ENCODE results near the gene FBN2. TPM values are rescaled to one million over a fixed set of nuclear protein-coding genes. Genes with fewer than 3 reads are reported as not detected.

The FBN2 gene
- total RNA-seq, 2 experiments from 2014 or later: not detected

- ATAC-seq: no peak
- no peaks in the 10 kb centered on the region for H3K4me1 Mint-ChIP-seq
- no peak for DNase-seq
- H3K27me3 Mint-ChIP-seq: peaks cover 6% of the 10 kb centered on the region
- POLR2A ChIA-PET: no interaction called here
- CTCF ChIA-PET: no interaction called here
- no peak overlapping the region for H3K27ac Mint-ChIP-seq
- H3K9me3 Mint-ChIP-seq (ENCODE audit: low read depth): no peaks in the 10 kb centered on the region
- intact Hi-C loops (cut with DNase I, micrococcal nuclease): no loop called here
- H3K4me3 Mint-ChIP-seq: no peak overlapping the region
- no peaks in the 10 kb centered on the region for H3K36me3 Mint-ChIP-seq (ENCODE audit: low read depth)
Observed at GRCh38 chr5:128276537-128277216, 261.4 kb downstream of the FBN2 start.

GRCh38 chr5:128274441-128274840 lies 263.6 kb downstream of the FBN2 start:
- H3K27me3 Mint-ChIP-seq: peaks cover 9% of the 10 kb centered on the region
- ChIA-PET POLR2A (no interaction called here), CTCF (no interaction called here)
- H3K27ac Mint-ChIP-seq: no peak overlapping the region
- H3K4me3 Mint-ChIP-seq: no peak overlapping the region
- no peaks in the 10 kb centered on the region for H3K36me3 Mint-ChIP-seq (ENCODE audit: low read depth)
- no peaks in the 10 kb centered on the region for H3K4me1 Mint-ChIP-seq
- DNase-seq (no peak), ATAC-seq (no peak)
- H3K9me3 Mint-ChIP-seq (ENCODE audit: low read depth): no peaks in the 10 kb centered on the region
- intact Hi-C loops (cut with DNase I, micrococcal nuclease): no loop called here

GRCh38 chr5:128273736-128274135 lies 264.3 kb downstream of the FBN2 start:
- POLR2A ChIA-PET: no interaction called here
- ATAC-seq (no peak), DNase-seq (no peak)
- Mint-ChIP-seq H3K27me3 (peaks cover 9% of the 10 kb centered on the region), H3K4me3 (no peak overlapping the region), H3K36me3 (ENCODE audit: low read depth) (no peaks in the 10 kb centered on the region), H3K27ac (no peak overlapping the region), H3K4me1 (no peaks in the 10 kb centered on the region), H3K9me3 (ENCODE audit: low read depth) (no peaks in the 10 kb centered on the region)
- CTCF ChIA-PET: no interaction called here
- intact Hi-C loops (cut with DNase I, micrococcal nuclease): no loop called here

GRCh38 chr5:128271859-128272464 lies 266.1 kb downstream of the FBN2 start:
- H3K27ac Mint-ChIP-seq: no peak overlapping the region
- H3K4me3 Mint-ChIP-seq: no peak overlapping the region
- H3K27me3 Mint-ChIP-seq: peaks cover 16% of the 10 kb centered on the region
- no peaks in the 10 kb centered on the region for H3K36me3 Mint-ChIP-seq (ENCODE audit: low read depth)
- no peak for DNase-seq
- intact Hi-C loops (cut with DNase I, micrococcal nuclease): no loop called here
- peaks cover 2% of the 10 kb centered on the region for H3K9me3 Mint-ChIP-seq (ENCODE audit: low read depth)
- ATAC-seq: no peak
- ChIA-PET POLR2A (no interaction called here), CTCF (no interaction called here)
- no peaks in the 10 kb centered on the region for H3K4me1 Mint-ChIP-seq

GRCh38 chr5:128271071-128271470 lies 267.0 kb downstream of the FBN2 start:
- peaks cover 13% of the 10 kb centered on the region for H3K27me3 Mint-ChIP-seq
- intact Hi-C loops (cut with DNase I, micrococcal nuclease): no loop called here
- H3K36me3 Mint-ChIP-seq (ENCODE audit: low read depth): no peaks in the 10 kb centered on the region
- H3K27ac Mint-ChIP-seq: no peak overlapping the region
- no peaks in the 10 kb centered on the region for H3K4me1 Mint-ChIP-seq
- CTCF ChIA-PET: interaction anchor here (1.7 kb wide), 1 partner anchor 14 kb away, joined by 3 read pairs; no protein-coding TSS in a partner anchor
- no peak for ATAC-seq
- H3K9me3 Mint-ChIP-seq (ENCODE audit: low read depth): peaks cover 2% of the 10 kb centered on the region
- no peak overlapping the region for H3K4me3 Mint-ChIP-seq
- POLR2A ChIA-PET: no interaction called here
- no peak for DNase-seq

GRCh38 chr5:128264564-128265360 lies 273.3 kb downstream of the FBN2 start:
- CTCF ChIA-PET: no interaction called here
- no peak overlapping the region for H3K4me3 Mint-ChIP-seq
- no peak for DNase-seq
- POLR2A ChIA-PET: no interaction called here
- no peaks in the 10 kb centered on the region for H3K36me3 Mint-ChIP-seq (ENCODE audit: low read depth)
- intact Hi-C loops (cut with DNase I, micrococcal nuclease): no loop called here
- peaks cover 16% of the 10 kb centered on the region for H3K27me3 Mint-ChIP-seq
- H3K4me1 Mint-ChIP-seq: no peaks in the 10 kb centered on the region
- no peak overlapping the region for H3K27ac Mint-ChIP-seq
- ATAC-seq: no peak
- H3K9me3 Mint-ChIP-seq (ENCODE audit: low read depth): peaks cover 2% of the 10 kb centered on the region

- intact Hi-C loops (cut with DNase I, micrococcal nuclease): no loop called here
- H3K27me3 Mint-ChIP-seq: peaks cover 16% of the 10 kb centered on the region
- DNase-seq: no peak
- H3K27ac Mint-ChIP-seq: no peak overlapping the region
- H3K4me3 Mint-ChIP-seq: no peak overlapping the region
- H3K9me3 Mint-ChIP-seq (ENCODE audit: low read depth): peaks cover 2% of the 10 kb centered on the region
- no peak for ATAC-seq
- no peaks in the 10 kb centered on the region for H3K36me3 Mint-ChIP-seq (ENCODE audit: low read depth)
- CTCF ChIA-PET: no interaction called here
- POLR2A ChIA-PET: no interaction called here
- no peaks in the 10 kb centered on the region for H3K4me1 Mint-ChIP-seq
Observed at GRCh38 chr5:128263357-128263756, 274.7 kb downstream of the FBN2 start.

- Mint-ChIP-seq H3K4me3 (no peak overlapping the region), H3K9me3 (ENCODE audit: low read depth) (peaks cover 2% of the 10 kb centered on the region), H3K27me3 (peaks cover 14% of the 10 kb centered on the region), H3K4me1 (no peaks in the 10 kb centered on the region), H3K36me3 (ENCODE audit: low read depth) (no peaks in the 10 kb centered on the region), H3K27ac (no peak overlapping the region)
- intact Hi-C loops (cut with DNase I, micrococcal nuclease): no loop called here
- DNase-seq: no peak
- ChIA-PET POLR2A (no interaction called here), CTCF (no interaction called here)
- no peak for ATAC-seq
Observed at GRCh38 chr5:128262911-128263310, 275.1 kb downstream of the FBN2 start.

GRCh38 chr5:128259607-128260021 lies 278.4 kb downstream of the FBN2 start:
- Mint-ChIP-seq H3K9me3 (ENCODE audit: low read depth) (no peaks in the 10 kb centered on the region), H3K27ac (no peak overlapping the region), H3K27me3 (peaks cover 7% of the 10 kb centered on the region), H3K4me3 (no peak overlapping the region), H3K4me1 (no peaks in the 10 kb centered on the region), H3K36me3 (ENCODE audit: low read depth) (no peaks in the 10 kb centered on the region)
- ChIA-PET CTCF (interaction anchor here (0.6 kb wide), 1 partner anchor 347 kb away, joined by 5 read pairs; no protein-coding TSS in a partner anchor), POLR2A (no interaction called here)
- DNase-seq: no peak
- no peak for ATAC-seq
- intact Hi-C loops (cut with DNase I, micrococcal nuclease): no loop called here

- no peak overlapping the region for H3K4me3 Mint-ChIP-seq
- ChIA-PET POLR2A (no interaction called here), CTCF (no interaction called here)
- no peaks in the 10 kb centered on the region for H3K9me3 Mint-ChIP-seq (ENCODE audit: low read depth)
- DNase-seq (no peak), ATAC-seq (no peak)
- H3K4me1 Mint-ChIP-seq: no peaks in the 10 kb centered on the region
- no peak overlapping the region for H3K27ac Mint-ChIP-seq
- peaks cover 7% of the 10 kb centered on the region for H3K27me3 Mint-ChIP-seq
- H3K36me3 Mint-ChIP-seq (ENCODE audit: low read depth): no peaks in the 10 kb centered on the region
- intact Hi-C loops (cut with DNase I, micrococcal nuclease): no loop called here
Observed at GRCh38 chr5:128258372-128258771, 279.7 kb downstream of the FBN2 start.

- H3K4me1 Mint-ChIP-seq: no peaks in the 10 kb centered on the region
- no peak for DNase-seq
- H3K27me3 Mint-ChIP-seq: peaks cover 7% of the 10 kb centered on the region
- no peak for ATAC-seq
- intact Hi-C loops (cut with DNase I, micrococcal nuclease): no loop called here
- POLR2A ChIA-PET: no interaction called here
- no peak overlapping the region for H3K27ac Mint-ChIP-seq
- H3K36me3 Mint-ChIP-seq (ENCODE audit: low read depth): no peaks in the 10 kb centered on the region
- H3K4me3 Mint-ChIP-seq: no peak overlapping the region
- H3K9me3 Mint-ChIP-seq (ENCODE audit: low read depth): no peaks in the 10 kb centered on the region
- CTCF ChIA-PET: interaction anchor here (0.8 kb wide), 1 partner anchor 42 kb away, joined by 3 read pairs; no protein-coding TSS in a partner anchor
Observed at GRCh38 chr5:128257076-128257475, 281.0 kb downstream of the FBN2 start.

GRCh38 chr5:128254789-128255188 lies 283.3 kb downstream of the FBN2 start:
- H3K36me3 Mint-ChIP-seq (ENCODE audit: low read depth): no peaks in the 10 kb centered on the region
- POLR2A ChIA-PET: no interaction called here
- CTCF ChIA-PET: interaction anchor here (0.6 kb wide), 1 partner anchor 19 kb away, joined by 3 read pairs; no protein-coding TSS in a partner anchor

More at GRCh38 chr5:128254789-128255188, 283.3 kb downstream of the FBN2 start:
- ATAC-seq: no peak
- H3K4me3 Mint-ChIP-seq: no peak overlapping the region
- no peak for DNase-seq
- peaks cover 9% of the 10 kb centered on the region for H3K27me3 Mint-ChIP-seq
- H3K9me3 Mint-ChIP-seq (ENCODE audit: low read depth): no peaks in the 10 kb centered on the region
- no peak overlapping the region for H3K27ac Mint-ChIP-seq
- intact Hi-C loops (cut with DNase I, micrococcal nuclease): no loop called here
- H3K4me1 Mint-ChIP-seq: no peaks in the 10 kb centered on the region

Measured in activated CD4-positive, alpha-beta T cell treated with anti-CD3 and anti-CD28 coated beads for 36 hours (primary cell).